Activated CD4-positive, alpha-beta T cell treated with anti-CD3 and anti-CD28 coated beads, Interleukin-2, Interleukin-4, amounts not matched to agents 100 ng/mL and 50 ng/mL, durations not matched to agents 16 hours and 8 hours (primary cell): Measurements from ENCODE around the gene CNTN6.

Experiments
- DNase-seq: peaks from one replicate; pipeline ENCODE4 v3.0.0-alpha.2; 2020; ENCODE audit warnings: low spot score

The CNTN6 gene

GRCh38 chr3:1423566-1424089, 330.8 kb downstream of the CNTN6 start:
- DNase-seq: no peak

DNA sequence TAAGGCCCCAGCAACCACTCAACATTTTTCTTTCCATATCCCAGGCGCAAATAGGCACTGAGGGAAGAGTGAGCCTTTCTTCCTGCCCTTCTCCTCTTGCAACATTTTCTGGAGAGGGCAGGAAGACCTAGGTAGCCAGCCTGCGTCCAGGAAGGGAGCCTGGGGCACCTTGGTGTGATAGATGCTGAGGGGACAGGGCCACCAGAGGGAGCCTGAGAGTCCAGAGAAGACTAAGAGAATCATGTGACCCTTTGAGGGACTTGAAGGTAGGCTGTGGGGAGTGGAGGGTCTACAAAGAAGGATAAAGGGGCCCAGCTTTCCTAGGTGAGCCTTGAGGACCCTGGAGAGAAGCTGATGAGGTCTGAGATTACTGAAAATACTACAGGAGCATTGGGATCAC, 346.6 kb downstream of the CNTN6 start:
- no peak for DNase-seq

- DNase-seq: no peak
Measured at GRCh38 chr3:1442271-1442670, 349.4 kb downstream of the CNTN6 start.

DNA sequence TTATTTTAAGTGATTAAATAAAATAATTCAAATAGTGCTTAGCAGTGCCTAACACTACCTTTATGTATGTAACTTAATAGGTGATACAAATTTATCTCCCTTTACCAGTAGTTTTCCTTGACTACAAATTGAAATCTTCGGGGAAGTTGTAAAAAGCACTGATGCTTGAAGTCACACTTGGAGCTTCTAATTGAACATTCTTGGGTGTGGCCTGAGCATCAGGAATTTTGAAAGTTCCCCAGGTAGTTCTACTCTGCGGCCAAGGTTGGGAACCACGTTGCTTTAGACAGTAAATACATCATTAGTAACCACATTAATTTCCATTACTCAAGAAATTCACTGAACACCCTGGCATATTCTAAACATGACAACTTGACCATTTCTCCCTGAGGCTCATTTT, 351.4 kb downstream of the CNTN6 start:
- DNase-seq: no peak

DNA sequence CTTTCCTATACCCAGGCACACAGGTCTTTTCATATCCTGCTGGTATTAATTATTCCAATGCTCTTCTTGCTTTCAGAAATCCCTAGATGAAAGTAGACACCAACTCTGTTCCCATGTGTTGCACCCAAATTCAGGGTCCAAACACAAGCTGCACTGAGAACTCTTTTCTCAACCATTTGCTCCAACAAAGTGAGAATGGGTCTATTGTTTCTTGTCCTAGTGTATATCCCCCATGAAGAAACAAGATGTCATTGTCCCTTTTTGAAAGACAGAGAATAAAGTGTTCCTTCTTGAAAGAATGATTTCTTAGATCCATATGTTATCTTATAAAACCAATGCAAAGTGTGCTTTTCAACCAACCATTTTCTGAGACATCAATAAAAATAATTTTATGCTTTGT, 353.7 kb downstream of the CNTN6 start:
- DNase-seq: no peak

GRCh38 chr3:1447452-1447851, 354.6 kb downstream of the CNTN6 start:
- DNase-seq: no peak

DNA sequence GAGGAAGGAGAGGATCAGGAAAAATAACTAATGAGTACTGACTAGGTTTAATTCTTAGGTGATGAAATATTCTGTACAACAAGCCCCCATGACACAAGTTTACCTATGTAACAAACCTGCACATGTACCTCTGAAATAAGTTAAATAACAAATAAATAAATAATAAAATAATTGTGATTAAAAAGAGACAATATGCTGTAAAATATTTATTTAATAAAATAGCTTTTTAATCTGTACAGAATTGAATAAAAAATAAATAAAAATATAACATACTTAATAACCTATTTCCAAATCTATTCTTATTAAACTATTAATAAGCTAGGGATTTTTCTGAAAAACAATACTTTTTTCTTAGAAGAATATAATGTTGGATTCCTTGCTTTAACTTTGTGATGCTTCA, 355.6 kb downstream of the CNTN6 start:
- no peak for DNase-seq
